SK-N-SH (cell line): Measurements from ENCODE around the gene ALAS1. TPM values are rescaled to one million over a fixed set of nuclear protein-coding genes. Genes with fewer than 3 reads are reported as not detected.
"Not testable (repeated sequence)": the region's sequence is repeated elsewhere in the genome, so short reads cannot be mapped to it uniquely, and the experiment has no call there.

Experiments used
- CTCF ChIA-PET: fragments of 300-600, 350-600 bp; formaldehyde crosslinking; extraction: SDS; loops from one replicate; lab custom pipeline; 2021; lab: Yijun Ruan, JAX
- POLR2A ChIA-PET: fragments of 350-600 bp; sonication (Branson Sonifier 250); formaldehyde crosslinking; extraction: SDS; loops from one replicate; lab custom pipeline; 2020; ENCODE audit warnings: antibody characterized with exemption, inconsistent platforms; lab: Yijun Ruan, JAX
- DNase-seq: peaks from one replicate; pipeline ENCODE4 v3.0.0; 2012
- H2AFZ ChIP-seq: fragments of 200-600 bp; sonication (generic); 2 replicates; pipeline ENCODE4 v1.8.1; 2016; ENCODE audit warnings: antibody characterized with exemption, mild to moderate bottlenecking, low read depth
- H3F3A ChIP-seq: fragments of 200-600 bp; sonication (generic); replicated peaks from 2 replicates; pipeline ENCODE3; 2016; ENCODE audit warnings: antibody characterized with exemption, mild to moderate bottlenecking; ENCODE audit not compliant: insufficient read depth
- H3K27ac ChIP-seq, 2 experiments: fragments of 200-500 bp in 1 of 2; fragments of 200-600 bp in 1 of 2; sonication (Bioruptor generic) in 1 of 2; sonication (generic), shearing (Covaris generic) in 1 of 2; 2 replicates each; pipeline versions ENCODE4 v1.5.1 to v1.6.1; 2014 to 2016; ENCODE audit warnings: low read depth in 2 of 2, inconsistent platforms in 1 of 2, low read length in 1 of 2, mild to moderate bottlenecking in 1 of 2, mixed read lengths in 1 of 2
- H3K27me3 ChIP-seq: fragments of 200-600 bp; sonication (generic), shearing (Covaris generic); 2 replicates; pipeline ENCODE4 v1.6.1; 2016; ENCODE audit warnings: mixed run types; ENCODE audit not compliant: insufficient read depth
- H3K36me3 ChIP-seq, 2 experiments: fragments of 200-500 bp in 1 of 2; fragments of 200-600 bp in 1 of 2; sonication (Bioruptor generic) in 1 of 2; sonication (generic) in 1 of 2; replicated peaks in 1 of 2; 2 replicates each; pipeline versions ENCODE3 to v1.5.1; 2014 to 2016; ENCODE audit warnings: low read length in 1 of 2, mild to moderate bottlenecking in 1 of 2; ENCODE audit not compliant: insufficient read depth in 2 of 2, control insufficient read depth in 1 of 2
- H3K4me1 ChIP-seq, 2 experiments: fragments of 200-500 bp in 1 of 2; fragments of 200-600 bp in 1 of 2; sonication (Bioruptor generic) in 1 of 2; sonication (generic), shearing (Covaris generic) in 1 of 2; 2 replicates each; pipeline versions ENCODE4 v1.5.1 to v1.6.1; 2014 to 2016; ENCODE audit warnings: low read depth in 1 of 2, low read length in 1 of 2, mixed run types in 1 of 2; ENCODE audit not compliant: insufficient read depth in 2 of 2, control insufficient read depth in 1 of 2
- H3K4me2 ChIP-seq: fragments of 200-600 bp; sonication (generic), shearing (Covaris generic); 2 replicates; pipeline ENCODE4 v1.6.1; 2017; ENCODE audit warnings: mixed run types
- H3K4me3 ChIP-seq, 2 experiments: fragments of 200-500 bp in 1 of 2; fragments of 200-600 bp in 1 of 2; sonication (Bioruptor generic) in 1 of 2; sonication (generic), shearing (Covaris generic) in 1 of 2; 2 replicates each; pipeline versions ENCODE4 v1.5.1 to v1.8.1; 2014 to 2016; ENCODE audit warnings: low read depth in 2 of 2, inconsistent platforms in 1 of 2, low read length in 1 of 2, mild to moderate bottlenecking in 1 of 2, mixed read lengths in 1 of 2, moderate library complexity in 1 of 2
- H3K79me2 ChIP-seq: fragments of 200-600 bp; sonication (generic); 2 replicates; pipeline ENCODE4 v1.8.1; 2017; ENCODE audit warnings: mild to moderate bottlenecking; ENCODE audit not compliant: insufficient read depth
- H3K9ac ChIP-seq: fragments of 200-600 bp; sonication (generic); 2 replicates; pipeline ENCODE4 v1.6.1; 2017; ENCODE audit warnings: mixed run types
- H3K9me2 ChIP-seq: fragments of 200-600 bp; sonication (generic); 2 replicates; pipeline ENCODE4 v1.6.1; 2017; ENCODE audit warnings: mixed run types
- H3K9me3 ChIP-seq: fragments of 200-600 bp; sonication (generic); 2 replicates; pipeline ENCODE4 v1.6.1; 2017; ENCODE audit warnings: mixed run types, mild to moderate bottlenecking, moderate library complexity
- H4K20me1 ChIP-seq: fragments of 200-600 bp; sonication (generic); 2 replicates; pipeline ENCODE4 v1.6.1; 2017; ENCODE audit warnings: mild to moderate bottlenecking, mixed run types; ENCODE audit not compliant: insufficient read depth
- CHD2 ChIP-seq: fragments of 150-350 bp; IDR thresholded peaks from 2 replicates; pipeline ENCODE4 v1.6.1; 2018; ENCODE audit warnings: low read length; ENCODE audit not compliant: partially characterized antibody
- EZH2phosphoT487 ChIP-seq: fragments of 200-600 bp; sonication (generic); IDR thresholded peaks from 2 replicates; pipeline ENCODE4 v1.6.1; 2017; ENCODE audit warnings: low read depth, mixed run types, mild to moderate bottlenecking, antibody characterized with exemption, moderate library complexity, borderline replicate concordance
- GABPA ChIP-seq: IDR thresholded peaks from 2 replicates; pipeline ENCODE4 v1.4.0; 2012; ENCODE audit warnings: low read depth, mild to moderate bottlenecking
- IRF3 ChIP-seq: fragments of 150-350 bp; IDR thresholded peaks from 2 replicates; pipeline ENCODE4 v1.6.1; 2016; ENCODE audit warnings: mild to moderate bottlenecking, low read depth, low read length
- JUND ChIP-seq: IDR thresholded peaks from 2 replicates; pipeline ENCODE4 v1.4.0; 2012
- MEF2A ChIP-seq: IDR thresholded peaks from 2 replicates; pipeline ENCODE4 v1.4.0; 2012; ENCODE audit warnings: low read depth, borderline replicate concordance
- NFIC ChIP-seq: IDR thresholded peaks from 2 replicates; pipeline ENCODE4 v1.4.0; 2012; ENCODE audit warnings: borderline replicate concordance
- POLR2AphosphoS5 ChIP-seq: IDR thresholded peaks from 2 replicates; pipeline ENCODE4 v1.6.1; 2012; ENCODE audit warnings: low read depth, low read length
- REST ChIP-seq: IDR thresholded peaks from 2 replicates; pipeline ENCODE4 v1.6.1; 2012; ENCODE audit warnings: mild to moderate bottlenecking, low read depth, low read length, moderate library complexity
- RXRA ChIP-seq: IDR thresholded peaks from 2 replicates; pipeline ENCODE4 v1.4.0; 2012; ENCODE audit warnings: low read depth, mild to moderate bottlenecking, borderline replicate concordance
- SIN3A ChIP-seq: IDR thresholded peaks from 2 replicates; pipeline ENCODE4 v1.6.1; 2012; ENCODE audit warnings: low read depth, mild to moderate bottlenecking, low read length, moderate library complexity, borderline replicate concordance
- TAF1 ChIP-seq: IDR thresholded peaks from 2 replicates; pipeline ENCODE4 v1.6.1; 2012; ENCODE audit warnings: low read depth, mild to moderate bottlenecking, low read length, moderate library complexity, borderline replicate concordance
- TCF12 ChIP-seq: IDR thresholded peaks from 2 replicates; pipeline ENCODE4 v1.4.0; 2012
- TEAD4 ChIP-seq: IDR thresholded peaks from 2 replicates; pipeline ENCODE4 v1.4.0; 2012; ENCODE audit warnings: mild to moderate bottlenecking, borderline replicate concordance; ENCODE audit not compliant: insufficient read depth
- USF1 ChIP-seq: IDR thresholded peaks from 2 replicates; pipeline ENCODE4 v1.4.0; 2012; ENCODE audit warnings: low read depth, borderline replicate concordance
- YY1 ChIP-seq: IDR thresholded peaks from 2 replicates; pipeline ENCODE4 v1.4.0; 2012; ENCODE audit warnings: low read depth, mild to moderate bottlenecking
- WGBS: methylation state at CpG from one replicate; pipeline ENCODE4 v1.1.6; 2017; ENCODE audit warnings: low lambda C conversion rate; 5-methylcytosine and 5-hydroxymethylcytosine counted together
- polyA plus RNA-seq, 3 experiments: library from polyadenylated mRNA; depleted of rRNA; stranded (reverse); fragments of >200 nt; gene quantifications; 2 replicates each; pipeline ENCODE4 v1.2.3, GENCODE V29; 2012

The ALAS1 gene
- polyA plus RNA-seq, 1 of the 3 experiments (the other 2 are of a cell fraction) = 47.9 TPM

- no peaks in the 10 kb centered on the region for H3F3A ChIP-seq
- TF ChIP-seq POLR2AphosphoS5 = no peak
- TF ChIP-seq, all 33 proteins: peak for 0
- Histone ChIP-seq H3K79me2 (no peaks in the 10 kb centered on the region), H2AFZ (no peak overlapping the region), H3K4me2 (no peak overlapping the region), H3K4me1 (peaks cover 0 to 14% of the 10 kb centered on the region in 2 experiments; a peak in 1 of 4 replicates), H3K9me2 (no peaks in the 10 kb centered on the region), H3K36me3 (no peaks in the 10 kb centered on the region), H3K4me3 (no peak overlapping the region), H3K27ac (no peak overlapping the region), H3K9ac (no peak overlapping the region), H3K9me3 (no peaks in the 10 kb centered on the region), H3K27me3 (no peaks in the 10 kb centered on the region), H4K20me1 (no peaks in the 10 kb centered on the region)
- 83% methylated on average over 5 of the region's 5 CpGs for WGBS
- ChIA-PET CTCF (interaction anchor here (1.3 to 1.4 kb wide), 2 partner anchors 33 to 55 kb away, joined by 3 read pairs; no protein-coding TSS in a partner anchor), POLR2A (no interaction called here)
- DNase-seq = no peak
Measured at GRCh38 chr3:52177701-52178042, 20.3 kb upstream of the ALAS1 start.

- H3F3A ChIP-seq, DNase-seq, POLR2A ChIA-PET, H3K4me3 ChIP-seq, H3K79me2 ChIP-seq, H3K9me3 ChIP-seq, H3K9me2 ChIP-seq, H3K27me3 ChIP-seq, H3K36me3 ChIP-seq, H2AFZ ChIP-seq, H4K20me1 ChIP-seq, H3K27ac ChIP-seq, H3K9ac ChIP-seq, H3K4me2 ChIP-seq: not testable (repeated sequence)
- 77% methylated on average over 4 of the region's 4 CpGs for WGBS
- CTCF ChIA-PET = interaction anchor here (0.6 to 1.4 kb wide), 2 partner anchors 33 to 42 kb away, joined by 3 read pairs; no protein-coding TSS in a partner anchor
- peaks cover 0 to 14% of the 10 kb centered on the region in 2 experiments; a peak in 1 of 4 replicates for H3K4me1 ChIP-seq
Measured at GRCh38 chr3:52178126-52178525, 19.8 kb upstream of the ALAS1 start.

GRCh38 chr3:52178537-52178936 lies 19.4 kb upstream of the ALAS1 start:
- no peaks in the 10 kb centered on the region for H3F3A ChIP-seq
- H3K79me2 ChIP-seq = no peaks in the 10 kb centered on the region
- no peak overlapping the region for H2AFZ ChIP-seq
- DNase-seq = no peak
- H3K36me3 ChIP-seq = no peaks in the 10 kb centered on the region
- no peaks in the 10 kb centered on the region for H3K9me2 ChIP-seq
- peaks cover 0 to 14% of the 10 kb centered on the region in 2 experiments; a peak in 1 of 4 replicates for H3K4me1 ChIP-seq
- no peak overlapping the region for H3K4me2 ChIP-seq
- ChIA-PET POLR2A (no interaction called here), CTCF (interaction anchor here (0.6 to 1.4 kb wide), 3 partner anchors 34 to 161 kb away, joined by 3 to 4 read pairs (median 3); no protein-coding TSS in a partner anchor)
- H3K27me3 ChIP-seq = no peaks in the 10 kb centered on the region
- H3K9me3 ChIP-seq = no peaks in the 10 kb centered on the region
- H4K20me1 ChIP-seq = no peaks in the 10 kb centered on the region
- WGBS = 100% methylated on average over 1 of the region's 1 CpG
- no peak overlapping the region for H3K4me3 ChIP-seq
- H3K9ac ChIP-seq = no peak overlapping the region
- H3K27ac ChIP-seq = no peak overlapping the region
- no peak for TF ChIP-seq YY1
- no peak for TF ChIP-seq JUND
- TF ChIP-seq NFIC = no peak
- no peak for TF ChIP-seq RXRA
- TF ChIP-seq TEAD4 = no peak
- TF ChIP-seq EZH2phosphoT487 = no peak
- no peak for TF ChIP-seq IRF3
- no peak for TF ChIP-seq TAF1
- no peak for TF ChIP-seq TCF12
- TF ChIP-seq CHD2 = no peak
- no peak for TF ChIP-seq SIN3A
- no peak for TF ChIP-seq USF1
- no peak for TF ChIP-seq MEF2A
- TF ChIP-seq REST = no peak
- TF ChIP-seq GABPA = no peak
